ENCODE measurements around the gene VAMP2.

DNA sequence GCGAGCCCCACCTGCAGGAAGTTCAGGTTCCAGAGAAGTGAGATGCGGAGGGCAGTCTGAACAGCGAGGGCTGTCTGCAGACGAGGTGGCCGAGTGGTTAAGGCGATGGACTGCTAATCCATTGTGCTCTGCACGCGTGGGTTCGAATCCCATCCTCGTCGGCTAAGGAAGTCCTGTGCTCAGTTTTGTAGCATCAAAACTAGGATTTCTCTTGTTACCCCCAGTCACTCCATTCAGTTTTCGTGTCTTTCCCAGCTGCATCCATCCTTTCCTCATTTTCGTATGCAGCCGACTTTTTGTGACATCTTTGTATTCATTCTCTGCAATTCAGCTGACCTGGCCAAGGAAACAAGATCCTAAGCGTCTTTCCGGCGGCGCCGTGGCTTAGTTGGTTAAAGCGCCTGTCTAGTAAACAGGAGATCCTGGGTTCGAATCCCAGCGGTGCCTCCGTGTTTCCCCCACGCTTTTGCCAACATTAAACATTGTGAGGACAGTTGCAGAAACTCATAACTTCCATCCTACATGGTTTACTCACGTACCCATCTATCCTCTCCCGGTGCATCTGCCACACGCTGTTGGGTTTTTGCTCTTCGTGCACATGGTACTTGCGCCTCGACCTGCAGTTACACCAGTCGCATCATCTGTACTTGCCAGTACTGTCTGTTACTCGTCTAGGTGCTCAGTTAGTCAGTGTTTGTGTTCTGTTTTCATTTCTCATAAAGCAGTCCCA, 24.2 kb upstream of the VAMP2 start:
- TF ChIP-seq ZFP3 (CRISPR knock-in tag; IDR thresholded peaks at IDR 0.05) (no peak), ZFP30 (CRISPR knock-in tag; IDR thresholded peaks at IDR 0.05) (no peak), RARB (CRISPR knock-in tag; IDR thresholded peaks at IDR 0.05) (no peak), BACH2 (CRISPR knock-in tag; IDR thresholded peaks at IDR 0.05; ENCODE audit: borderline replicate concordance) (no peak), ARNTL (CRISPR knock-in tag; IDR thresholded peaks at IDR 0.05; ENCODE audit: borderline replicate concordance, low read depth) (no peak), ESRRG (CRISPR knock-in tag; IDR thresholded peaks at IDR 0.05) (no peak), ISL1 (CRISPR knock-in tag; IDR thresholded peaks at IDR 0.05) (no peak), TOX (CRISPR knock-in tag; IDR thresholded peaks at IDR 0.05; ENCODE audit: borderline replicate concordance) (no peak), TCF4 (CRISPR knock-in tag; IDR thresholded peaks at IDR 0.05; ENCODE audit: borderline replicate concordance) (no peak)
- TF ChIP-seq, protein P1, sequence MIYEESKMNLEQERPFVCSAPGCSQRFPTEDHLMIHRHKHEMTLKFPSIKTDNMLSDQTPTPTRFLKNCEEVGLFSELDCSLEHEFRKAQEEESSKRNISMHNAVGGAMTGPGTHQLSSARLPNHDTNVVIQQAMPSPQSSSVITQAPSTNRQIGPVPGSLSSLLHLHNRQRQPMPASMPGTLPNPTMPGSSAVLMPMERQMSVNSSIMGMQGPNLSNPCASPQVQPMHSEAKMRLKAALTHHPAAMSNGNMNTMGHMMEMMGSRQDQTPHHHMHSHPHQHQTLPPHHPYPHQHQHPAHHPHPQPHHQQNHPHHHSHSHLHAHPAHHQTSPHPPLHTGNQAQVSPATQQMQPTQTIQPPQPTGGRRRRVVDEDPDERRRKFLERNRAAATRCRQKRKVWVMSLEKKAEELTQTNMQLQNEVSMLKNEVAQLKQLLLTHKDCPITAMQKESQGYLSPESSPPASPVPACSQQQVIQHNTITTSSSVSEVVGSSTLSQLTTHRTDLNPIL (CRISPR knock-in tag; IDR thresholded peaks at IDR 0.05; ENCODE audit: low read depth) = no peak
- TF ChIP-seq, protein P2, sequence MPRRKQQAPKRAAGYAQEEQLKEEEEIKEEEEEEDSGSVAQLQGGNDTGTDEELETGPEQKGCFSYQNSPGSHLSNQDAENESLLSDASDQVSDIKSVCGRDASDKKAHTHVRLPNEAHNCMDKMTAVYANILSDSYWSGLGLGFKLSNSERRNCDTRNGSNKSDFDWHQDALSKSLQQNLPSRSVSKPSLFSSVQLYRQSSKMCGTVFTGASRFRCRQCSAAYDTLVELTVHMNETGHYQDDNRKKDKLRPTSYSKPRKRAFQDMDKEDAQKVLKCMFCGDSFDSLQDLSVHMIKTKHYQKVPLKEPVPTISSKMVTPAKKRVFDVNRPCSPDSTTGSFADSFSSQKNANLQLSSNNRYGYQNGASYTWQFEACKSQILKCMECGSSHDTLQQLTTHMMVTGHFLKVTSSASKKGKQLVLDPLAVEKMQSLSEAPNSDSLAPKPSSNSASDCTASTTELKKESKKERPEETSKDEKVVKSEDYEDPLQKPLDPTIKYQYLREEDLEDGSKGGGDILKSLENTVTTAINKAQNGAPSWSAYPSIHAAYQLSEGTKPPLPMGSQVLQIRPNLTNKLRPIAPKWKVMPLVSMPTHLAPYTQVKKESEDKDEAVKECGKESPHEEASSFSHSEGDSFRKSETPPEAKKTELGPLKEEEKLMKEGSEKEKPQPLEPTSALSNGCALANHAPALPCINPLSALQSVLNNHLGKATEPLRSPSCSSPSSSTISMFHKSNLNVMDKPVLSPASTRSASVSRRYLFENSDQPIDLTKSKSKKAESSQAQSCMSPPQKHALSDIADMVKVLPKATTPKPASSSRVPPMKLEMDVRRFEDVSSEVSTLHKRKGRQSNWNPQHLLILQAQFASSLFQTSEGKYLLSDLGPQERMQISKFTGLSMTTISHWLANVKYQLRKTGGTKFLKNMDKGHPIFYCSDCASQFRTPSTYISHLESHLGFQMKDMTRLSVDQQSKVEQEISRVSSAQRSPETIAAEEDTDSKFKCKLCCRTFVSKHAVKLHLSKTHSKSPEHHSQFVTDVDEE (CRISPR knock-in tag; IDR thresholded peaks at IDR 0.05) = no peak
- TF ChIP-seq, protein P3, sequence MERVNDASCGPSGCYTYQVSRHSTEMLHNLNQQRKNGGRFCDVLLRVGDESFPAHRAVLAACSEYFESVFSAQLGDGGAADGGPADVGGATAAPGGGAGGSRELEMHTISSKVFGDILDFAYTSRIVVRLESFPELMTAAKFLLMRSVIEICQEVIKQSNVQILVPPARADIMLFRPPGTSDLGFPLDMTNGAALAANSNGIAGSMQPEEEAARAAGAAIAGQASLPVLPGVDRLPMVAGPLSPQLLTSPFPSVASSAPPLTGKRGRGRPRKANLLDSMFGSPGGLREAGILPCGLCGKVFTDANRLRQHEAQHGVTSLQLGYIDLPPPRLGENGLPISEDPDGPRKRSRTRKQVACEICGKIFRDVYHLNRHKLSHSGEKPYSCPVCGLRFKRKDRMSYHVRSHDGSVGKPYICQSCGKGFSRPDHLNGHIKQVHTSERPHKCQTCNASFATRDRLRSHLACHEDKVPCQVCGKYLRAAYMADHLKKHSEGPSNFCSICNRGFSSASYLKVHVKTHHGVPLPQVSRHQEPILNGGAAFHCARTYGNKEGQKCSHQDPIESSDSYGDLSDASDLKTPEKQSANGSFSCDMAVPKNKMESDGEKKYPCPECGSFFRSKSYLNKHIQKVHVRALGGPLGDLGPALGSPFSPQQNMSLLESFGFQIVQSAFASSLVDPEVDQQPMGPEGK (CRISPR knock-in tag; IDR thresholded peaks at IDR 0.05; ENCODE audit: borderline replicate concordance) = no peak

All from SK-N-SH treated with all-trans-retinoic acid at 6 μM for 48 hours (cell line).